Tibial nerve (tissue), 4 donors: ENCODE results near the gene TEX22. TPM values are rescaled to one million over a fixed set of nuclear protein-coding genes. Genes with fewer than 3 reads are reported as not detected.

ENCODE experiments used
- DNase-seq, 2 donors: peaks; one replicate each; pipeline ENCODE4 v3.0.0-alpha.2; 2019; ENCODE audit warnings: low spot score in 2 of 2
- H3K27ac ChIP-seq, 4 donors: fragments of 200-600 bp; sonication (generic) in 3 of 4; one replicate each; pipeline ENCODE4 v1.5.1; 2017 to 2019; ENCODE audit warnings: mild to moderate bottlenecking in 1 of 4
- H3K27me3 ChIP-seq, 2 donors: fragments of 200-600 bp; sonication (generic) in 1 of 2; one replicate each; pipeline versions ENCODE4 v1.5.1 to v1.6.0; 2017 to 2019
- H3K36me3 ChIP-seq, 3 donors: fragments of 200-600 bp; sonication (generic); one replicate each; pipeline ENCODE4 v1.5.1; 2018 to 2019
- H3K4me1 ChIP-seq, 4 donors: fragments of 200-600 bp; sonication (generic) in 3 of 4; one replicate each; pipeline ENCODE4 v1.5.1; 2017 to 2019
- H3K4me3 ChIP-seq, 4 donors: fragments of 200-600 bp; sonication (generic) in 3 of 4; one replicate each; pipeline ENCODE4 v1.5.1; 2017 to 2019; ENCODE audit warnings: mild to moderate bottlenecking in 1 of 4, moderate library complexity in 1 of 4
- H3K9me3 ChIP-seq, 4 donors: fragments of 200-600 bp; sonication (generic) in 3 of 4; one replicate each; pipeline ENCODE4 v1.5.1; 2017 to 2019
- CTCF ChIP-seq, 5 experiments: fragments of 200-600 bp in 3 of 5; fragments of 450-650 bp in 2 of 5; sonication (generic) in 3 of 5; IDR thresholded peaks; one replicate each; pipeline ENCODE4 v1.5.1; 2016 to 2019; ENCODE audit warnings: antibody characterized with exemption in 5 of 5, mild to moderate bottlenecking in 3 of 5, moderate library complexity in 2 of 5
- EP300 ChIP-seq, 2 donors: sonication (generic); formaldehyde crosslinking; IDR thresholded peaks; one replicate each; pipeline ENCODE4 v1.6.1; 2017; ENCODE audit warnings: antibody characterized with exemption in 2 of 2, mild to moderate bottlenecking in 1 of 2
- POLR2A ChIP-seq, 2 donors: fragments of 450-650 bp; IDR thresholded peaks; one replicate each; pipeline ENCODE4 v1.6.1; 2017; ENCODE audit warnings: antibody characterized with exemption in 2 of 2, mild to moderate bottlenecking in 2 of 2, moderate library complexity in 2 of 2
- WGBS, 2 donors: methylation state at CpG; one replicate each; pipeline ENCODE4 v1.1.5; 2018; 5-methylcytosine and 5-hydroxymethylcytosine counted together
- total RNA-seq, 4 donors: library from RNA; depleted of rRNA; stranded (reverse); fragments of >200 nt; gene quantifications; one replicate each; pipeline ENCODE4 v1.1.0, GENCODE V29; 2016

TEX22 gene
- total RNA-seq, 4 donors from 2014 or later, result 0.84 to 1.3 (median 1.0) TPM

GRCh38 chr14:105444859-105445258 is 46.5 kb downstream of the TEX22 start:
- H3K36me3 ChIP-seq, result peaks cover 0 to 57% (median 0%) of the 10 kb centered on the region in 3 donors
- no peak for TF ChIP-seq POLR2A (IDR thresholded peaks at IDR 0.05)
- TF ChIP-seq CTCF (IDR thresholded peaks at IDR 0.05), result no peak
- TF ChIP-seq EP300 (IDR thresholded peaks at IDR 0.05), result no peak
- no peaks in the 10 kb centered on the region for H3K9me3 ChIP-seq
- peaks cover 0 to 17% (median 5%) of the 10 kb centered on the region in 4 donors for H3K4me1 ChIP-seq
- no peak overlapping the region for H3K27ac ChIP-seq
- H3K27me3 ChIP-seq, result no peaks in the 10 kb centered on the region
- no peak overlapping the region for H3K4me3 ChIP-seq
- DNase-seq, result no peak
- 82 to 86% methylated on average over 17 of the region's 17 CpGs for WGBS, 2 donors

- 81 to 85% methylated on average over 15 to 21 of the region's 24 CpGs for WGBS, 2 donors
These were observed 47.0 kb downstream of the TEX22 start for GRCh38 chr14:105445290-105445689.

GRCh38 chr14:105445901-105446845 is 47.8 kb downstream of the TEX22 start:
- WGBS, 2 donors, result 87 to 88% methylated on average over 10 to 24 of the region's 26 CpGs
- Histone ChIP-seq H3K27me3 (no peaks in the 10 kb centered on the region), H3K4me3 (no peak overlapping the region), H3K27ac (no peak overlapping the region), H3K9me3 (no peaks in the 10 kb centered on the region), H3K36me3 (peaks cover 0 to 57% (median 0%) of the 10 kb centered on the region in 3 donors), H3K4me1 (peaks cover 0 to 17% (median 5%) of the 10 kb centered on the region in 4 donors)
- DNase-seq, result no peak
- no peak for TF ChIP-seq CTCF (IDR thresholded peaks at IDR 0.05)
- TF ChIP-seq EP300 (IDR thresholded peaks at IDR 0.05), result no peak
- TF ChIP-seq POLR2A (IDR thresholded peaks at IDR 0.05), result no peak

More at GRCh38 chr14:105445290-105445689, 47.0 kb downstream of the TEX22 start:
- H3K27ac ChIP-seq, result no peak overlapping the region
- TF ChIP-seq CTCF (IDR thresholded peaks at IDR 0.05), result no peak
- TF ChIP-seq POLR2A (IDR thresholded peaks at IDR 0.05), result no peak
- no peak for TF ChIP-seq EP300 (IDR thresholded peaks at IDR 0.05)
- H3K4me1 ChIP-seq, result peaks cover 0 to 17% (median 5%) of the 10 kb centered on the region in 4 donors
- H3K27me3 ChIP-seq, result no peaks in the 10 kb centered on the region
- peaks cover 0 to 57% (median 0%) of the 10 kb centered on the region in 3 donors for H3K36me3 ChIP-seq
- H3K9me3 ChIP-seq, result no peaks in the 10 kb centered on the region
- DNase-seq, result no peak
- H3K4me3 ChIP-seq, result no peak overlapping the region

- Histone ChIP-seq H3K36me3 (peaks cover 0 to 61% (median 0%) of the 10 kb centered on the region in 3 donors), H3K27me3 (no peaks in the 10 kb centered on the region), H3K4me1 (peaks cover 0 to 17% (median 5%) of the 10 kb centered on the region in 4 donors), H3K27ac (no peak overlapping the region), H3K9me3 (no peaks in the 10 kb centered on the region), H3K4me3 (no peak overlapping the region)
- TF ChIP-seq POLR2A (IDR thresholded peaks at IDR 0.05) (no peak), EP300 (IDR thresholded peaks at IDR 0.05) (no peak), CTCF (IDR thresholded peaks at IDR 0.05) (no peak)
- WGBS, 2 donors, result 74% methylated on average over 12 of the region's 14 CpGs
- DNase-seq, result no peak
These were observed 48.6 kb downstream of the TEX22 start for GRCh38 chr14:105446971-105447370.
